KBM-7 (cell line): Measurements from ENCODE around the gene EGFR.
A peak's percentile ranks its signal among the peaks of the same experiment; 100 is the strongest.

Experiments
- DNase-seq: peaks from one replicate; pipeline ENCODE4 v3.0.0-alpha.2; 2015
- in situ Hi-C: fragments of 300-500 bp; cut with MboI; formaldehyde crosslinking; loops from 2 replicates; pipeline ENCODE4 v1.14.3; 2020; ENCODE audit warnings: low sequenced_read_pairs, low pct_unique_long_range_greater_than_20kb, mixed read lengths

The EGFR gene

DNA sequence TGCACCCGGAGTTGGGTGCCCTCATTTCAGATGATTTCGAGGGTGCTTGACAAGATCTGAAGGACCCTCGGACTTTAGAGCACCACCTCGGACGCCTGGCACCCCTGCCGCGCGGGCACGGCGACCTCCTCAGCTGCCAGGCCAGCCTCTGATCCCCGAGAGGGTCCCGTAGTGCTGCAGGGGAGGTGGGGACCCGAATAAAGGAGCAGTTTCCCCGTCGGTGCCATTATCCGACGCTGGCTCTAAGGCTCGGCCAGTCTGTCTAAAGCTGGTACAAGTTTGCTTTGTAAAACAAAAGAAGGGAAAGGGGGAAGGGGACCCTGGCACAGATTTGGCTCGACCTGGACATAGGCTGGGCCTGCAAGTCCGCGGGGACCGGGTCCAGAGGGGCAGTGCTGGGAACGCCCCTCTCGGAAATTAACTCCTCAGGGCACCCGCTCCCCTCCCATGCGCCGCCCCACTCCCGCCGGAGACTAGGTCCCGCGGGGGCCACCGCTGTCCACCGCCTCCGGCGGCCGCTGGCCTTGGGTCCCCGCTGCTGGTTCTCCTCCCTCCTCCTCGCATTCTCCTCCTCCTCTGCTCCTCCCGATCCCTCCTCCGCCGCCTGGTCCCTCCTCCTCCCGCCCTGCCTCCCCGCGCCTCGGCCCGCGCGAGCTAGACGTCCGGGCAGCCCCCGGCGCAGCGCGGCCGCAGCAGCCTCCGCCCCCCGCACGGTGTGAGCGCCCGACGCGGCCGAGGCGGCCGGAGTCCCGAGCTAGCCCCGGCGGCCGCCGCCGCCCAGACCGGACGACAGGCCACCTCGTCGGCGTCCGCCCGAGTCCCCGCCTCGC, at the start of gene EGFR:
TSS of gene EGFR (plus strand) at position 657 of the 830 bp plus-strand sequence. CDS start 261 bp downstream, outside the sequence.
- in situ Hi-C loops = no loop called here
- DNase-seq = no peak

DNA sequence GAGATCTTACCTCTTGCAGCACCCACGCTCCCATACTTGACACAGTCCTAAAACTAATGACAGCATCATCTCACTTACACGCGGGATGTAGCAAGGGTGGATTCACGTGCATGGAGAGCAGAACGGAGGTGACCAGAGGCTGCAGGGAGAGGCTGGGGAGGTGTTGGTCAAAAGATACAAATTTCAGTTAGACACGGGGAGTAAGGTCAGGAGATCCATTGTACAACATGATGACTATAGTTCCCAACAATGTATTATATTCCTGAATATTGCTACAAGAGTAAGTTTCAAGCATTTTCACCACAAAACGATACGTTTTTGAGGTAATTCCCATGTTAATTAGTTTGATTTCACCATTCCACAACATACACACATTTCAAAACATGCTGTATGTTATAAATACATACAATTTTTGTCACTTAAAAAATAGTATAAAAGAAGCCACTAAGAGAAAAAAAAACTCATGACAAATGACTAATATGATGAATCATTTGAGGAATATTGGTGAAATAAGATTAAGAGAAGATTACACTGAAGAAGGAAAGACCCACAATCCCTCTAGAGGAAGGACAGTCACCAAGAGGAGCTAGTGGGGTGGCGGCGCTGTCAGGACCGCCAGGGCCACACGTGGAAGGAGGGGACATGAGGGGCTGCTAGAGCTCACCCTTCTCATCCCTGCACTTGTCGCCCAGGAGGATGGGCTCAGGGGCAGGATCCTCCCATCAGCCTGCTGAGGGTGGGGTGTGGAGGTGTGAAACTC, 49.4 kb upstream of the EGFR start:
- in situ Hi-C loops = no loop called here
- no peak for DNase-seq

DNA sequence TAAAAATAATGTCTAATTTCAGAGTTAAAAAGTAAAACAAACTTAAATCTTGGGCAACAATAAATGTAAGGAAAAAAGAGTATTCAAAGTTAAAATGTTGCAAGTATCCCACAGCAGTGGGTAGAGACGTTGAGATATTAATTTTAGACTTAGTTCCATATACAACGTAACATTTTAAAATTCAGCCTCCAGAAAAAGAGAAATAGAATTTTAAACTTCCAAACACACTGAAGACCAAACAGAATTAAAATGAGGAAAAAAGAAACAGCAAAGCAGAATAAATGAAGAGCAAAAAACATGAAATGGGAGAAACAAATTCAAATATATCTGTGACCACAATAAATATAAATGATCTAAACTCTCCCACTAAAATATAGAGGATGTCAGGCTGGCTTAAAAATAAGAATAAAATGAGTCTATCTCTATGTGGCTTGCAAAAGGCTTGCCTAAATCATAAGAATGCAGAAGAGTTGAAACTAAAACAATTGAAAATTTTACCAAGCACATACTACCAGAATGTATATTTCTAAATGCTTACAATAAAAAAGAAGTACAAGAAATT, 46.0 kb upstream of the EGFR start:
- in situ Hi-C loops = no loop called here
- DNase-seq = no peak

DNA sequence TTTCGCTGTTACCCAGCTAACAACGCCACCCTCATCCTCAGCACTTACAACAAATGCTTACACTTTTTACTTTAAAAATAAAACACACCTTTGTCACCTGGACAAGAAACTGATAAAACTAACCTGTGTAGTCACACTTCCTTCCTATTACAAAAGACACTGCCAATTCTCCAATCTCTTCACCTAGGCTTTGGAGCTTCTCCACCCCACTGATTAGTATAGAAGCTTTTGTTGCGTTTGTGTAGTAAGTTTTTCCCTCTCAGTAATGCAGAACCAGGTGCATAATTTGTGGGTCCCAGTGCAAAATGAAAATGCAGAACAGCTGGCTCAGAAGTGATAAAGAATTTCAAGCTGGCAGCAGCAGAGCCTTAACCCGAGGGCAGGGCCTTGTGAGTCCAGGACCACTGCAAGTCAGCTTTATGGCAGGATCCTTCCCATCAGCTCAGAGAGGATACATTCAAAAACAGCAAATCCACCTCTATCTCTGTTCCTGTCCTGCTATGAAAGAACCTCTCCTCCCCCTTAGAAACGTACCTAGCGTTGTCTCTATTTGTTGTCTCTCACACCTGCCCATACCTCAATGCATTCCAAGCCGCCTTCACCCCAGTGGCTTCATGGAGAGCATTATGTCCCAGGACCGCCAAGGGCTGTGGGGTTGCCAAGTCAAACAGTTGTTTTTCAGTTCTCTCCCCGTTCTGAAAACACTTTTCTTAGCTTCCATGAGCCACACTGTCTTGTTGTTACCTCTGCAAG, 40.3 kb upstream of the EGFR start:
- in situ Hi-C loops = no loop called here
- no peak for DNase-seq

DNA sequence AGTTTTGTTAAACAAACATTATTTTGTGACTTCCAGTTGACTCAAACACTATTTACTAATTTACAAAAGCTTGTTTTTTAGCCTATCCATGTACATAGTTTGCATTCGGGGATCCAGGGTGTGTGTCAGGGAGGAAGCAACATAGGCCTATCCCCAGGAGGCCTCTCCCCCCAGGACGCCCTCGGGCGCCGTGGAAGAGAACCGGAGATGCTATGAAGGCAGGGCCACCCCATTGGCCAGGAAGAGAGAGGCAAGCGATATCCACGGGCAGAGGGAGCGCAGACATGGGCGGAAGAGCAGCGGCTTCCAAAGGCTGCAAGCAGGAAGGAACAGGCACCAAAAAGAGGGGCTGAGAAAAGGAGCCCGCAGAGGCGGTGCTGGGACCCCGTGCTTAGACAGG, 38.3 kb upstream of the EGFR start:
- in situ Hi-C loops = no loop called here
- DNase-seq = no peak

DNA sequence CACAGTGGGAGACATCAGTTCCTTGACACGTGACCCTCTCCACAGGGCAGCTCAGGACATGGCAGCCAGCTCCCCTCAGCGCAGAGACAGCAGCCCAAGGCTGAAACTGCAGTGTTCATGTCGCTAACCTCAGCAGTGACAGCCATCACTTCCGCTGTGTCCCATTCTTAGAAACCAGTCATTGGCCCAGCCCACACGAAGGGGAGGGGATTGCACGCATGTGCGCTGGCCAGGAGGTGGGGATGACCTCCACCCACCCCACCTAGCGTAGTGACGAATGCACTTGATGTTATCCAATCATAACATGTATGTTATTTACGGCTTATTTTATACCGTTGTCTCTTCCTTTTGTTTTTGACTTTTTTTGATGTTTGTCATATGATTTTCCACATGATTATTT, 36.9 kb upstream of the EGFR start:
- in situ Hi-C loops = no loop called here
- DNase-seq = no peak

DNA sequence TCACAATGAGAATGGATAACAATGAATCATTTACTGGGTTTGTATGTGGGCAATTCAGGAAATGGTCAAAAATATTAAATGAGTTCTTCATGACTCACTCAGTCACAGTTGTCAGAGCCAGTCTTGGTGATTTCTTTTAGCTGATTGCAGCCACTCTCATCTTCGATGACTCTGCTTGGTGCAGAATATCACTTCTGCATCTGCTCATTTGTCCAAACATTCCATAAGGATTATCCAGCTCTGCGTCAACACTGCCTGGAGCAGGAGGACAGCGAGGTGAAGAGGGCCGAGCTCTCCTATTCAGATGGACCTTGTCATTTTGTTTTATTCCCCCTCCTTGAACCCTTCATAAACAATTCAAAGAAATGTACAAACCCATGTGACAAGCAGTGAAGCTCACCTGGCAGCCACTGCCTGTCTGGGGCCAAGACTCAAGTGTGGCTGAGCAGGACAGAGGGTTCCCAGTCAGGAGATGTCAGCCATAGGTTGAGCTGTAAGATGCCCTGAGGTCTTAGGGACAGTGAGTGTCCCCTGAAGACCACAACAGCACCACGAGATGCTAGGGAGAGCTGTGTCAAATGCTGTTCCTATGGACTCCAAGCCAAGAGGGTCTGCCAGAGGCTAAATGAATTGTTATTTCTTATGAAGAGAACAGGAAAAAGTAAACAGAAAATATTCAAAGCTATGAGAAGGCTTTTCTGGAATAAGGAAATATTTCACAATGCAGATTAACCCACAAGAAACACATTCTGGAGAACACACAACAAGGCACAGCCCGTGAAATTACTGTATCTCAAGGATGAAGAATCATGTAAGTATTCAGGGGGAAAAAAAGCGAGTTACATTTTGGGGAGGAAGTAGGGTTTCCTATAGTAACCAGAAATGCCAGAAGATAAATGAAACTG, 33.1 kb upstream of the EGFR start:
- no peak for DNase-seq
- in situ Hi-C loops = no loop called here

DNA sequence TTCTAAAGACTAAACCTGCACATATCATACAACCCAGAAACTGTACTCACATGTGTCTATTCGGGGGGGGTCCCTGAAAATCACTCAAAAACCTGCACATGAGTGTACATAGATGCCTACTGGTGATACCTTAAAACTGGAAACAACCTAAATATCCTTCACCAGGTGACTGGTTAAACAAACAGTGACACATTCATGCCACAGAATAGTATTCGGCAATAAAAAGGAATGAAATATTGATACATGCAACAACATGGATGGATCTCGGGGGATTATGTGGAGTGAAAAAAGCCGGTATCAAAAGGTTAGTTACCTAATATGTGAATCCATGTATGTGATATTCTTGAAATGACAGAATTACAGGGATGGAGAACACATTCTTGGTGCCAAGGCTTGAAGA, 32.1 kb upstream of the EGFR start:
- in situ Hi-C loops = no loop called here

DNA sequence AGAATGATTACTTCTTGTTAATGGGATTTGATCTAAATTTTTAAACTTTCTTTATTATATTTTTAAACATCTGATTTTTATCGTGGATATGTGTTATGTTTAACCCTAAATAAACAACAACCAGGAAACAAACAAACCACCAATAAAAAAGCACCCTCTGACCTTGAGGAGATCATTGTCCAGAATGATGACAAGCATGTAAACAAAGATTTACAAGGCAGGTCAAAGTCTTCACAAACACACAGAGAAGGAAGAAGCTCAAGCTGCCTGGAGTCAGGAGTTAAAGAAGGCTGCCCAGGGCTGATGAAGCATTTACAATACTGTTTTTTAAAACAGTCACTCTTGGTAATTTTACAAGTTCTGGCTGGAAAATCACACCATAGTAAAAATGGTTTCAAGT, 31.0 kb upstream of the EGFR start:
- no peak for DNase-seq
- in situ Hi-C loops = no loop called here

More for the DNA sequence above, 32.1 kb upstream of the EGFR start:
- DNase-seq = no peak

DNA sequence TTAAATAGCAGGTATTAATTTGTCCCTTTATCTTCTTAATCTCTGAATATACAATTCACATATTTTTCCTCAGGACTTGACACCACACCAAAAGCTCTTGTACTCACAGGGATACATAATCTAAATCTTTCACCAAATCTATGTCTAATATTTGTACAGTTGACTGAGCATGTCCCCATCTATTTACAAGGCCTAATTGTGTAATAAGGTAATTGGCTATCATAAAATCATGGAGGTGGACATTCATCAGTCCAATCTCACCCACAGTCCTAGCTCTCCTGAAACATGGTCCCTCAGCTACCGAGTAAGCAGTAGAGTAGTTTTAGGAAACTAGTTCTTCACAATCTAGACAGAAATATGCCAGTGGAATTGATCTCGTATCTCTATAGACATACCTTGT, 30.3 kb upstream of the EGFR start:
- no peak for DNase-seq
- in situ Hi-C loops = no loop called here

DNA sequence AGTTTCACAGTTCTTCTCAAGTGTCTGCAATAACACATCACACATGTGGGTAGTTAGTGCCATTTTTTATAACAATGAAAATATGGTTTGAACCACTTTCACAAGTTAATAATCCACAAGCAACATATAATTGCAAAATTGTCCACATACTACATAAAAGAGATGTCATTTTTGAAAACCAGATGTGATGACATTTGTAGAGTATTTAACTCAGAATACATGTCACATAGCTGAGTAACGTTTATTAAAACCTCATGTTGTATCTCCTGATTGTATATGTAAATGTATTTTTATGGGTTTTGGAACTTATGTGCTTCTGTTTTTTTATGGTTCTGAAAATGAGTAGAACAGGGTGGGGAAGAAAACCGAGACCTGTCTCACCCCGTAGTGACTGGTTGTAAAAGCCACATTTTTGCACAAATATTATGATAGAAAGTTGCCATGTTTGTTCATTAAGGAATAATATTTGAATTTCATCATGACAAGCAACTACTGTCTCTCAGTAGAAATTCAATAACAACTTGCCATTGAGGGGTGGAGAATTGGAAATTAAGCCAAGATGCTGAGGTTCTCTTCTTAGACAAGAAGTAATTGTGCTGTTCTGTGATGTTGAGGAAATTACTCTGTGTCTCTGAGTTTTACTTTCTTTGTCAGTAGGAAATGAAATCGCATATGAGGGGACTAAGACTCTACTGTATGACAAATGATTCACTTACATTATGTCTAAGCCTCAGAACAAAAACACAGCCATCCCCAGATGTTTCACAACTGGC, 29.2 kb upstream of the EGFR start:
- in situ Hi-C loops = no loop called here
- no peak for DNase-seq

DNA sequence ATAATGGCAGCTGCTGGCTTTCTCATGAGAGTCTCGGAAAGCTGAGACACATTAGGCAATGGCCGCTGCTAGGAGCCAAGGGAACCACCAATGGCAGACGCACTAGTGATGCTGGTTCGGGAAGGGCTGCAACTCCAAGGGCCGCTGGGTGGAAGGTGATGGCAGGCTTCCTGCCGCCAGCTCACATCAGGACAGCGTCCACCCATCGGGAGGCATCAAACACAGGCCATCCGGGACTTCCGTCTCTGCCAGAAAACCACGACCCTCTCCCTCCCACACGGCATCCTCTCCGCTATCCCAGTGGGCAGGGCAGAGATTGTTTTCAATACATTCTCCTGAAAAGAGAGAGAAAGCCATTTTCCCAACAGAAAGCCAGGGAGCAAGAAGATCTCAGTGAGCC, 27.5 kb upstream of the EGFR start:
- in situ Hi-C loops = no loop called here

DNA sequence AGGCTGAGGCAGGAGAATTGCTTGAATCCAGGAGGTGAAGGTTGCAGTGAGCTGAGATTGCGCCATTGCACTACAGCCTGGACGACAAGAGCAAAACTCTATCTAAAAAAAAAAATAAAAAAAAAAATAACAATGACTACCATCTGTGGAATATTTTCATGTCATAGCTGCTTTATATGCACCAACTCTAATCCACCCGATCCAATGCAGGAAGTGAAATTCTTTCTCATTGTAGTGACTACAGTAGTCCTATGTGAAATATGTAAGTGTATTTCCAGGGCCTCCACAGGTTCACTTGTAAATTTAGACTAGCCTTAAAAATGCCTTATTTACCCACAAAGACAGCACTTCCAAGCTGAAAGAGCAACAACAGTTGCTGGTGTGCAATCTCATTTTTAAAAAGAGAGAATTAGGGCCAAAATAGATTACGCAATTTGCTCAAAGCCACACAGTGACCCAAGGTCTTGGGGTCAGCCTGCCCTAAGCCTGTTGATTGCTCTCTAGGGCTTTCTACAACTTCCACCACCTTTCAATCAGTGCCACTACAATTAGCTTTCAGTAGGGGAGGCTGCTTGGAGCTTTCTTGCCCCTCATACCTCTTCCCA, 25.8 kb upstream of the EGFR start:
- in situ Hi-C loops = no loop called here
- DNase-seq = no peak

More for the DNA sequence above, 27.5 kb upstream of the EGFR start:
- DNase-seq = no peak

DNA sequence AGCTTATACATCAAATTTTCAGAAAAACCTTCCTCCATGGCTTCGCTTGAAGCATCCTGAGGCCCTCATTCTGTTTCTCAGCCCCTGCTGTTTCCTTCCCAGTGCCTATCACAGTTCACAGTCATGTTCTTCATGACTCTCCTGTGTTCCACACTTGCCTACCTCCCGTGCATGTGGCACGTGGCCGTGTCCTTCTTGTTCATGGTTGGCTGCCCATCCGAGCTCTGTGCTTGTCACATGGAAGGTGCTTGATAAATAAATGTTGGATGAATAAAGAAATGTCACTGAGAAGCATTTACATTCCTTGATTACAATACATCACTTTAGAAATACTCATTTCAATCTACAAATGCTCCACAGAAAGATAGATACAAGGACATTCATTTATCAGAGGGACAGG, 23.7 kb upstream of the EGFR start:
- in situ Hi-C loops = no loop called here
- no peak for DNase-seq

DNA sequence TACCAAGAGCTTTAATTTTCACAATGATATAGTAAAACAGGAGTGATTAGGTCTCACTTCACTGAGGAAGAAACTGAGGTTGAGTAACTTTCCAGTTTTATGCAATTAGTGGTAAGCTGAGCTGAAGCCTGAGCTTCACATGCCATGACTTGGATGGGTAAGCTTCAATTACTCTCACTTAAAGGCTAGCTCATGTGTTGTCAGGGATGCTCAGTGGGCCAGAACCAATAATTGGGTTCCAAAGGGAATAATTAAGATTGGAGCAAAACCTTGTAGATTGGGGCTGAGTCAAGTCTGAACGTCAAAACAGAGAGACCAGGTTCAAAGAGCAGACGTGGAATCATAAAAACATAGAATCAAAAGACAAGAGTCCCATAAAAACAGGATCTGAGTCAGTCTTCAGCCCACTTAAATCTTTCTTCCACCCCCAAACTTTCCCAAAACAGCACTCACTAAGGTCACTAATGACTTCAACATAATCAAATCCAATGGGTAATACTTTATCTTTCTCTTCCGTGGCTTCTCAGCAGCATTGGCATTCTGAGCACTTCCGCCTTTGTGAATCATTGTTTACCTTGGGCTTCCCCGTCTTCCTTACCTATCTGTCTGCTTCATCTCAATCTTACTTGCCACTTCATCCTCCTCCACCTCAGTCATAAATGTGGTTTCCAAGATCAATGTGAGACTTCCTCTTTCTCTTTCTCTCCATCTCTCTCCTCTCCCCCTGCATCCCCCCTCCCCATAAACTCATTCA, 23.0 kb upstream of the EGFR start:
- DNase-seq = peak; percentile 42
- in situ Hi-C loops = no loop called here

DNA sequence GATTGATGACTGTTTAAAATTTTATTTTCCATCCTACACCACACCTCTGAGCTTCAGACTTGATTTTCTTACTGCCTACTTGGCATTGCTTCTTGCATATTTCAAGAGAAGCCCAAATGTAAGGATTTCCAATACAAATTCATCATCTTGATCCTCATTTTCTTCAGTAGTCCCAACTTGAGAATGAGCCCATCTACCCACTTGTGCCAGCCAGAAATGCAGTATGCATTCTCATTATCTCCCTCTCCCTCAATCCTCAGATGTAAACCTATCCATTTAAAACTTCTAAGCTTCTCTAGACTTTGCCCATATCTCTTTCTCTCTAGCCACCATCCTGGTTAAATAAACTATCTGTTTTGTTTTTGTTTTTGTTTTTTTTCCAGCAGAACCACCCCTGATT, 22.4 kb upstream of the EGFR start:
- no peak for DNase-seq
- in situ Hi-C loops = no loop called here

DNA sequence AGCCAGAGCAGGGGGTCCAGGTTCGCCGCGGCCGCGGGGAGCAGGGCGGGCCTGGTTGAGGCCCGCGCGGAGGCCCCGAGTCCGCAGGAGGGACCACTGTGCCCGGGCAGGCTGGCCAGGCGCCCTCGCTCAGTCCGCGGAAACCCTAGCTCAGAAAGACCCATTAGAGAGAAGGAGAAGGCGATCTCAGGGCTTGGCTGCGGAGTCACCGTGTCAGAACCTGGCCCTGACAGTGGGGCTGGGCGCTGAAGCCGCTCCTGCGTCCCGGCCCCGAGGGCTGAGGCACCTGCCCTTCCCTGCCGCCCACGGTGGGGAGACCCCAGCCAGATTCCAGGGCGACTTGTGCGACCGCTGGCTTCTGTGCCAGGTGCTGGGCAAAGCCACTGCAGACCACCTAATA, 14.2 kb upstream of the EGFR start:
- in situ Hi-C loops = no loop called here
- DNase-seq = no peak
